CD4-positive, alpha-beta T cell (primary cell): ENCODE measurements around the gene TMEM141. TPM values are rescaled to one million over a fixed set of nuclear protein-coding genes. Genes with fewer than 3 reads are reported as not detected.
"Not testable (repeated sequence)": the region's sequence is repeated elsewhere in the genome, so short reads cannot be mapped to it uniquely, and the experiment has no call there.

Source experiments
- ATAC-seq: fragments of 200-7000 bp; cut with Tn5 transposase; one replicate; pipeline ENCODE4 v1.10.0; 2022; ENCODE audit warnings: mild to moderate bottlenecking; ENCODE audit not compliant: poor library complexity
- CTCF ChIA-PET: fragments of 350-600 bp; sonication (Branson Sonifier 250); formaldehyde crosslinking; loops from one replicate; lab custom pipeline; 2021; ENCODE audit warnings: antibody characterized with exemption, inconsistent platforms; lab: Charles Lee
- POLR2A ChIA-PET: fragments of 350-600 bp; sonication (Branson Sonifier 250); formaldehyde crosslinking; loops from one replicate; lab custom pipeline; 2021; ENCODE audit warnings: antibody characterized with exemption, inconsistent platforms; lab: Charles Lee
- DNase-seq, 14 experiments: peaks; one replicate each; pipeline ENCODE4 v3.0.0-alpha.2; 2013 to 2020; ENCODE audit warnings: mixed read lengths in 2 of 14
- H3K27ac ChIP-seq, 2 donors: one replicate each; pipeline versions ENCODE4 v1.5.1 to v1.7.0; 2013; ENCODE audit warnings: low read length in 2 of 2, low read depth in 1 of 2, mild to moderate bottlenecking in 1 of 2
- H3K27me3 ChIP-seq, 2 experiments: 1 replicate in 1 of 2; 2 replicates in 1 of 2; pipeline versions ENCODE4 v1.6.1 to v1.7.0; 2013; ENCODE audit warnings: low read length in 2 of 2, control low read depth in 1 of 2, mild to moderate bottlenecking in 1 of 2, moderate library complexity in 1 of 2; ENCODE audit not compliant: insufficient read depth in 2 of 2, control insufficient read depth in 1 of 2
- H3K36me3 ChIP-seq: one replicate; pipeline ENCODE4 v1.6.1; 2013; ENCODE audit warnings: low read length, control low read depth; ENCODE audit not compliant: insufficient read depth
- H3K4me1 ChIP-seq: one replicate; pipeline ENCODE4 v1.6.1; 2013; ENCODE audit warnings: low read length, control low read depth; ENCODE audit not compliant: insufficient read depth
- H3K4me3 ChIP-seq: one replicate; pipeline ENCODE4 v1.5.1; 2013; ENCODE audit warnings: mild to moderate bottlenecking, low read length, moderate library complexity
- H3K9me3 ChIP-seq, 2 experiments: 1 replicate in 1 of 2; 2 replicates in 1 of 2; pipeline versions ENCODE4 v1.6.1 to v1.7.0; 2013; ENCODE audit warnings: low read length in 2 of 2, mild to moderate bottlenecking in 2 of 2, control low read depth in 1 of 2, moderate library complexity in 1 of 2; ENCODE audit not compliant: control insufficient read depth in 1 of 2, insufficient read depth in 1 of 2
- H3K27ac Mint-ChIP-seq: one replicate; pipeline ENCODE4 v1.8.0; 2020; ENCODE audit warnings: mixed read lengths
- H3K27me3 Mint-ChIP-seq: one replicate; pipeline ENCODE4 v1.8.0; 2021; ENCODE audit warnings: mixed read lengths
- H3K36me3 Mint-ChIP-seq: one replicate; pipeline ENCODE4 v1.8.0; 2021; ENCODE audit warnings: low read depth, mixed read lengths
- H3K4me1 Mint-ChIP-seq: one replicate; pipeline ENCODE4 v1.8.0; 2021; ENCODE audit warnings: low read depth, mixed read lengths
- H3K4me3 Mint-ChIP-seq: one replicate; pipeline ENCODE4 v1.8.0; 2020; ENCODE audit warnings: mild to moderate bottlenecking, mixed read lengths
- H3K9me3 Mint-ChIP-seq: one replicate; pipeline ENCODE4 v1.8.0; 2020; ENCODE audit warnings: mixed read lengths
- CTCF ChIP-seq: fragments of 200-600 bp; IDR thresholded peaks from one replicate; pipeline ENCODE4 v1.8.0; 2022; ENCODE audit warnings: antibody characterized with exemption, mild to moderate bottlenecking
- intact Hi-C, 2 experiments: fragments of 100-400 bp; cut with DNase I in 1 of 2; cut with micrococcal nuclease in 1 of 2; formaldehyde crosslinking; loops; one replicate each; pipeline versions ENCODE4 v1.15.1 to v1.9.0; 2023 to 2025; cut with DNase I, micrococcal nuclease
- total RNA-seq, 174 experiments: library from RNA in 2 of 174; stranded (reverse) in 2 of 174; gene quantifications; one replicate each; pipeline ENCODE4 v1.2.3 and lab custom pipeline; 2021 to 2026

Gene TMEM141
- total RNA-seq, 2 experiments from 2014 or later, result 14.6 to 17.1 TPM

GRCh38 chr9:136786451-136786850 is 4.7 kb upstream of the TMEM141 start:
- H3K36me3 ChIP-seq, result no peaks in the 10 kb centered on the region
- ChIA-PET POLR2A (interaction anchor here (1.5 kb wide), 1 partner anchor 249 kb away, joined by 4 read pairs; no protein-coding TSS in a partner anchor), CTCF (interaction anchor here (2.4 kb wide), 1 partner anchor 249 kb away, joined by 18 read pairs; no protein-coding TSS in a partner anchor)
- no peak overlapping the region for H3K27ac ChIP-seq
- intact Hi-C loops, result loop anchor here (2.0 to 10.0 kb wide), 5 partner anchors 278 to 451 kb away; partner anchors contain the start of genes RNF208 (in 1 of the 2) and SEC16A (in 1 of the 2)
- ATAC-seq (no peak), DNase-seq (no peak)
- Mint-ChIP-seq H3K27me3 (no peaks in the 10 kb centered on the region), H3K36me3 (no peaks in the 10 kb centered on the region), H3K9me3 (no peaks in the 10 kb centered on the region), H3K4me1 (peaks cover 25% of the 10 kb centered on the region), H3K27ac (no peak overlapping the region), H3K4me3 (no peak overlapping the region)
- no peaks in the 10 kb centered on the region for H3K9me3 ChIP-seq
- peaks cover 15% of the 10 kb centered on the region for H3K4me1 ChIP-seq
- H3K27me3 ChIP-seq, result no peaks in the 10 kb centered on the region
- no peak overlapping the region for H3K4me3 ChIP-seq
- TF ChIP-seq CTCF, result no peak

GRCh38 chr9:136786983-136787382 is 4.2 kb upstream of the TMEM141 start:
- H3K4me3 ChIP-seq, H3K27me3 ChIP-seq, H3K9me3 Mint-ChIP-seq, H3K36me3 ChIP-seq, H3K27me3 Mint-ChIP-seq, DNase-seq, H3K36me3 Mint-ChIP-seq, H3K27ac Mint-ChIP-seq, ATAC-seq, H3K9me3 ChIP-seq, H3K4me3 Mint-ChIP-seq, H3K27ac ChIP-seq: not testable (repeated sequence)
- H3K4me1 ChIP-seq, result peaks cover 21% of the 10 kb centered on the region
- intact Hi-C loops, result loop anchor here (1.0 to 10.0 kb wide), 6 partner anchors 248 to 450 kb away; partner anchors contain the start of genes RNF208 (in 1 of the 2) and SEC16A (in 1 of the 2)
- H3K4me1 Mint-ChIP-seq, result peaks cover 27% of the 10 kb centered on the region
- ChIA-PET CTCF (interaction anchor here (0.6 to 2.4 kb wide), 3 partner anchors 248 to 300 kb away, joined by 3 to 18 read pairs (median 4); partner anchors contain the start of gene MAN1B1), POLR2A (interaction anchor here (1.5 kb wide), 1 partner anchor 248 kb away, joined by 4 read pairs; no protein-coding TSS in a partner anchor)

GRCh38 chr9:136787690-136788400 is 3.3 kb upstream of the TMEM141 start:
- Mint-ChIP-seq H3K27ac (no peak overlapping the region), H3K9me3 (no peaks in the 10 kb centered on the region), H3K27me3 (no peaks in the 10 kb centered on the region), H3K4me3 (no peak overlapping the region), H3K4me1 (peaks cover 32% of the 10 kb centered on the region), H3K36me3 (no peaks in the 10 kb centered on the region)
- intact Hi-C loops, result loop anchor here (1.0 to 10.0 kb wide), 6 partner anchors 247 to 449 kb away; partner anchors contain the start of genes RNF208 (in 1 of the 2) and SEC16A (in 1 of the 2)
- Histone ChIP-seq H3K9me3 (no peaks in the 10 kb centered on the region), H3K27me3 (no peaks in the 10 kb centered on the region), H3K4me3 (no peak overlapping the region), H3K27ac (no peak overlapping the region), H3K4me1 (peaks cover 29% of the 10 kb centered on the region), H3K36me3 (peaks cover 7% of the 10 kb centered on the region)
- TF ChIP-seq CTCF, result peak; percentile 91
- ChIA-PET CTCF (interaction anchor here (0.6 to 2.4 kb wide), 5 partner anchors 32 to 299 kb away, joined by 3 to 18 read pairs (median 4); partner anchors contain the start of genes AJM1 and MAN1B1), POLR2A (no interaction called here)
- peak; percentile 43 to 88 (median 56) for DNase-seq
- no peak for ATAC-seq

- Histone ChIP-seq H3K36me3 (peaks cover 14% of the 10 kb centered on the region), H3K4me1 (peaks cover 29% of the 10 kb centered on the region)
- peaks cover 37% of the 10 kb centered on the region for H3K4me1 Mint-ChIP-seq
- intact Hi-C loops, result loop anchor here (5.0 to 10.0 kb wide), 4 partner anchors 276 to 448 kb away; partner anchors contain the start of genes RNF208 (in 1 of the 2) and SEC16A (in 1 of the 2)
- H3K36me3 Mint-ChIP-seq, H3K4me3 ChIP-seq, H3K4me3 Mint-ChIP-seq, H3K27me3 Mint-ChIP-seq, DNase-seq, POLR2A ChIA-PET, H3K27ac Mint-ChIP-seq, H3K27me3 ChIP-seq, H3K9me3 Mint-ChIP-seq, ATAC-seq, H3K9me3 ChIP-seq, H3K27ac ChIP-seq: not testable (repeated sequence)
- CTCF ChIA-PET, result interaction anchor here (1.6 to 2.4 kb wide), 2 partner anchors 53 to 246 kb away, joined by 5 to 18 read pairs; partner anchors contain the start of gene AJM1
These were observed 2.3 kb upstream of the TMEM141 start for GRCh38 chr9:136788644-136789522.
